K562 (cell line): Measurements from ENCODE around the gene TXNRD2. TPM values are rescaled to one million over a fixed set of nuclear protein-coding genes. Genes with fewer than 3 reads are reported as not detected.
"Not testable (repeated sequence)": the region's sequence is repeated elsewhere in the genome, so short reads cannot be mapped to it uniquely, and the experiment has no call there.

Source experiments
- ATAC-seq: fragments of 200-7000 bp; cut with Tn5 transposase; 3 replicates; pipeline ENCODE4 v1.9.1; 2020; ENCODE audit warnings: moderate library complexity
- BruUV-seq: library from RNA; stranded (reverse); fragments of 400-500 nt; replicated peaks from 2 replicates; lab custom pipeline; 2021; lab: Mats Ljungman, UMichigan
- CTCF ChIA-PET: fragments of 300-600 bp; formaldehyde crosslinking; extraction: SDS; loops from one replicate; lab custom pipeline; 2021; ENCODE audit warnings: low intra/inter-chr PET ratio; lab: Yijun Ruan, JAX
- POLR2A ChIA-PET: fragments of 300-600, 350-650 bp; sonication (Branson Sonifier 250); formaldehyde crosslinking; extraction: SDS; loops from one replicate; lab custom pipeline; 2021; ENCODE audit warnings: antibody characterized with exemption, inconsistent platforms; lab: Yijun Ruan, JAX
- DNase-seq, 4 experiments: peaks; one replicate each; pipeline versions ENCODE4 v3.0.0 to v3.0.0-alpha.2; 2011 to 2018; ENCODE audit warnings: low spot score in 3 of 4, mixed read lengths in 3 of 4; ENCODE audit errors: extremely low read depth in 1 of 4
- FAIRE-seq: peaks from 2 replicates; lab custom pipeline; 2011; peaks lifted over from hg19 to GRCh38; lab: Jason Lieb, UNC
- H2AFZ ChIP-seq: 2 replicates; pipeline ENCODE4 v1.6.0; 2011; ENCODE audit warnings: low read depth, low read length, control low read depth, inconsistent platforms
- H3K27ac ChIP-seq: fragments of 200-600 bp; 3 replicates; pipeline ENCODE4 v1.8.0; 2011; ENCODE audit warnings: low read depth, mild to moderate bottlenecking, control low read depth, inconsistent platforms, low read length, moderate library complexity, mixed read lengths; ENCODE audit errors: extremely low read depth
- H3K27me3 ChIP-seq, 2 experiments: fragments of 300-600 bp in 1 of 2; 2 replicates in 1 of 2; 3 replicates in 1 of 2; pipeline versions ENCODE4 v1.6.0 to v1.8.0; 2011; ENCODE audit warnings: inconsistent platforms in 2 of 2, low read length in 2 of 2, mild to moderate bottlenecking in 1 of 2, mixed read lengths in 1 of 2, moderate library complexity in 1 of 2; ENCODE audit not compliant: control insufficient read depth in 2 of 2, insufficient read depth in 2 of 2
- H3K36me3 ChIP-seq: fragments of 300-600 bp; 3 replicates; pipeline ENCODE4 v1.8.0; 2011; ENCODE audit warnings: mild to moderate bottlenecking, low read length, inconsistent platforms; ENCODE audit not compliant: control insufficient read depth, insufficient read depth
- H3K4me1 ChIP-seq, 2 experiments: fragments of 200-600 bp in 1 of 2; replicated peaks in 1 of 2; 2 replicates in 1 of 2; 3 replicates in 1 of 2; pipeline versions ENCODE4 v1.5.1 to v1.8.0; 2011; ENCODE audit warnings: inconsistent platforms in 2 of 2, low read length in 2 of 2, mild to moderate bottlenecking in 1 of 2, mixed read lengths in 1 of 2, moderate library complexity in 1 of 2; ENCODE audit not compliant: control insufficient read depth in 2 of 2, insufficient read depth in 2 of 2
- H3K4me2 ChIP-seq: 2 replicates; pipeline ENCODE4 v1.6.1; 2011; ENCODE audit warnings: low read length, control low read depth, inconsistent platforms, mixed read lengths; ENCODE audit not compliant: insufficient read depth
- H3K4me3 ChIP-seq: fragments of 200-600 bp; sonication (generic), shearing (Covaris generic); 2 replicates; pipeline ENCODE4 v1.5.1; 2016; ENCODE audit warnings: control low read depth, inconsistent platforms
- H3K79me2 ChIP-seq: fragments of 200-600 bp; 3 replicates; pipeline ENCODE4 v1.8.0; 2011; ENCODE audit warnings: low read length, inconsistent platforms; ENCODE audit not compliant: control insufficient read depth, insufficient read depth
- H3K9ac ChIP-seq, 2 experiments: 2 replicates each; pipeline versions ENCODE4 v1.6.0 to v1.6.1; 2011; ENCODE audit warnings: low read depth in 2 of 2, low read length in 2 of 2, control low read depth in 1 of 2, inconsistent platforms in 1 of 2, mild to moderate bottlenecking in 1 of 2, mixed read lengths in 1 of 2; ENCODE audit not compliant: insufficient read depth in 1 of 2
- H3K9me1 ChIP-seq: one replicate; pipeline ENCODE4 v1.6.0; 2011; ENCODE audit warnings: inconsistent platforms, mild to moderate bottlenecking, low read length, moderate library complexity; ENCODE audit not compliant: control insufficient read depth, insufficient read depth
- H3K9me3 ChIP-seq: replicated peaks from 2 replicates; pipeline ENCODE4 v1.5.1; 2011; ENCODE audit warnings: low read depth, low read length, inconsistent platforms; ENCODE audit not compliant: control insufficient read depth, insufficient read depth
- H4K20me1 ChIP-seq: replicated peaks from 2 replicates; pipeline ENCODE4 v1.6.1; 2011; ENCODE audit warnings: low read length, inconsistent platforms, mixed read lengths; ENCODE audit not compliant: control insufficient read depth, insufficient read depth
- KDM2B ChIP-seq: fragments of 250-450 bp; sonication (Bioruptor Pico); IDR thresholded peaks from 2 replicates; pipeline ENCODE4 v1.8.0; 2021; ENCODE audit warnings: mild to moderate bottlenecking, moderate library complexity
- SNRNP70 ChIP-seq: fragments of 200-400 bp; formaldehyde crosslinking; optimal IDR thresholded peaks from 2 replicates; pipeline ENCODE3; 2017; ENCODE audit warnings: low read depth, low read length
- SRSF7 ChIP-seq: fragments of 200-400 bp; formaldehyde crosslinking; optimal IDR thresholded peaks from 2 replicates; pipeline ENCODE3; 2017; ENCODE audit warnings: mild to moderate bottlenecking, low read depth, low read length
- TGIF2 ChIP-seq: sonication (generic); formaldehyde crosslinking; IDR thresholded peaks from 2 replicates; pipeline ENCODE4 v1.8.1; 2022; ENCODE audit warnings: mild to moderate bottlenecking, missing genetic modification reagents, moderate library complexity
- ZNF12 ChIP-seq: sonication (generic); formaldehyde crosslinking; IDR thresholded peaks from 2 replicates; pipeline ENCODE4 v1.4.0; 2020; ENCODE audit warnings: mild to moderate bottlenecking, missing genetic modification reagents
- ZNF644 ChIP-seq: fragments of 200-800 bp; sonication (Bioruptor generic); IDR thresholded peaks from 2 replicates; pipeline ENCODE4 v1.6.1; 2016; ENCODE audit warnings: low read depth, missing genetic modification characterization, missing compliant biosample characterization
- WGBS: fragments of 100-300 bp; shearing (Covaris generic); methylation state at CpG from one replicate; pipeline ENCODE4 v1.1.6; 2016; ENCODE audit warnings: low coverage, mixed read lengths; ENCODE audit not compliant: insufficient coverage; ENCODE audit errors: missing lambda C conversion rate; 5-methylcytosine and 5-hydroxymethylcytosine counted together
- in situ Hi-C: fragments of 300-500 bp; cut with MboI; formaldehyde crosslinking; loops from 4 replicates; pipeline ENCODE4 v1.15.0; 2018; ENCODE audit warnings: inconsistent platforms, mixed read lengths
- intact Hi-C: fragments of 100-400 bp; cut with micrococcal nuclease; formaldehyde crosslinking; loops from 2 replicates; pipeline ENCODE4 v1.14.2; 2022
- polyA plus RNA-seq, 8 experiments: library from polyadenylated mRNA; depleted of rRNA in 4 of 8; stranded (reverse) in 5 of 8; unstranded in 3 of 8; fragments of >200 nt; fragmentation: Nextera tagmentation in 2 of 8; fragmentation: Illumina TruSeq in 1 of 8; extraction: Ambion mirVana in 2 of 8; extraction: Trizol in 1 of 8; gene quantifications; 2 replicates each; pipeline versions ENCODE4 v1.2.1 to v1.2.3, GENCODE V29; 2011 to 2014; ENCODE audit warnings: inconsistent platforms in 1 of 8, missing spikeins in 1 of 8
- total RNA-seq, 7 experiments: library from RNA; depleted of rRNA in 6 of 7; stranded (reverse); fragments of >200 nt in 6 of 7; fragmentation: Illumina TruSeq in 2 of 7; extraction: Trizol in 2 of 7; gene quantifications; 2 replicates each; pipeline versions ENCODE4 v1.2.1 to v1.2.3, GENCODE V29; 2011 to 2021; ENCODE audit warnings: low replicate concordance in 1 of 7
- TF ChIP-seq, protein P1 (sequence below): fragments of 250-450 bp; sonication (Bioruptor Pico); IDR thresholded peaks from 2 replicates; pipeline ENCODE4 v1.5.0; 2021; ENCODE audit warnings: mild to moderate bottlenecking, borderline replicate concordance
- TF ChIP-seq, protein P2 (sequence below), 2 experiments: fragments of 150-350 bp in 1 of 2; IDR thresholded peaks; 2 replicates each; pipeline ENCODE4 v1.6.1; 2012 to 2016; ENCODE audit warnings: low read depth in 2 of 2, low read length in 2 of 2, mild to moderate bottlenecking in 1 of 2, moderate library complexity in 1 of 2

Gene TXNRD2
- total and polyA plus RNA-seq, 9 of the 15 experiments (the other 6 are each of a cell fraction or from before 2014, with no cell fraction given) = 3.3 to 80.2 (median 49.4) TPM

DNA sequence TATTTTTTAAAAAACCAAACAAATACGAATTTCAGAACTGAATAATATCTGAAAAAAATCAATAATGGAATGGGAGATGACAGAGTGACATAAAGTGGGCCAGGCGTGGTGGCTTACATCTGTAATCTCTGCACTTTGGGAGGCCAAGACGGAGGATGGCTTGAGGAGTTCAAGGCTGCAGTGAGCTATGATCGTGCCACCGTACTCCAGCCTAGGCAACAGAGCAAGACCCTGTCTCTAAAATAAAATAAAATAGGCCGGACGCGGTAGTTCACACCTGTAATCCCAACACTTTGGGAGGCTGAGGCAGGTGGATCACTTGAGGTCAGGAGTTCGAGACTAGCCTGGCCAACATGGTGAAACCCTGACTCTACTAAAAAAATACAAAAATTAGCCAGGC is 108.3 kb downstream of the TXNRD2 start:
- H3K4me1 ChIP-seq, FAIRE-seq, H4K20me1 ChIP-seq, in situ Hi-C loops, H3K9me3 ChIP-seq, DNase-seq, H3K9ac ChIP-seq, H2AFZ ChIP-seq, H3K36me3 ChIP-seq, H3K4me2 ChIP-seq, intact Hi-C loops, H3K4me3 ChIP-seq, ATAC-seq, CTCF ChIA-PET, BruUV-seq, H3K27me3 ChIP-seq, H3K27ac ChIP-seq, H3K9me1 ChIP-seq, H3K79me2 ChIP-seq: not testable (repeated sequence)
- 84% methylated on average over 9 of the region's 9 CpGs for WGBS
- POLR2A ChIA-PET = interaction anchor here (0.7 to 16.0 kb wide), 11 partner anchors 9 to 68 kb away, joined by 3 to 247 read pairs (median 6); partner anchors contain the start of genes GNB1L and RTL10
- TF ChIP-seq TGIF2 (0 out of 2 replicates have a peak, but pooled peaks have one; percentile 64), SNRNP70 (peak; percentile 74), ZNF12 (peak; percentile 45; the same call in 1 of the 2 replicates), ZNF644 (tag) (peak; percentile 45; the same call in 1 of the 2 replicates)

DNA sequence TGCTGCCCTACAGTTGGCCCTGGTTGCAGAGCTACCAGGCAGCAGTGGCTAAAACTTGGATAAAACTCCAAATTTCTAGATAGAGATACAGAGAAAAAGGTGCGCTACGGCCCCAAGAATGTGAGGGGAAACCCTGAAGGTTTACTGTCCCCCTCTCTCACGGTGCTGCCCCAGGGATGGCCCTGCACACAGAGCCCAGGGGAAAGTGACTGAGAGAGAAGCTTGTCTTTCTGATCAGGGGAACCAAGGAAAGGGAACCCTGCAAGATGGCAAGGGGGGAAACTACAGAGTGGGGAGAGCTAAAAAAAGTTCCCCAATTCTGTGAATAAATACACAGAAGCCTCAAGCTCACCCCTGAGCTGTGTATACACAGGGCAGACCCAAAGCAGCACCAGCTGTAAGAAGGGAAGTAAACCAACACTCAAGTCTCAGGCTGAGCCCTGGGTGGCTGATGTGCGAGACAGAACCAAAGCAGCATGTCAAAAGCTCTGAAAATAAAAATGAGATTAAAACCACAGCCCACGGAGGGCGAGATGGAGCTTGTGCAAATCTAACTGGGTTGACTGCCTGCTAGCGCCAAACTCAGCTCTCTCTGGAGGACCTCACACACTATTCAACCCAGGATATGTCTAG is 109.0 kb downstream of the TXNRD2 start:
- ATAC-seq (peak; percentile 57), FAIRE-seq (no peak), DNase-seq (no peak)
- 61% methylated on average over 7 of the region's 7 CpGs for WGBS
- Histone ChIP-seq H3K27ac (no peak overlapping the region), H3K27me3 (no peaks in the 10 kb centered on the region), H3K79me2 (no peaks in the 10 kb centered on the region), H3K4me1 (peaks cover 0 to 8% of the 10 kb centered on the region in 2 experiments; a peak in 3 of 5 replicates), H3K9me1 (no peaks in the 10 kb centered on the region), H4K20me1 (no peaks in the 10 kb centered on the region), H3K9me3 (no peaks in the 10 kb centered on the region), H2AFZ (no peak overlapping the region), H3K36me3 (no peaks in the 10 kb centered on the region), H3K4me3 (no peak overlapping the region), H3K4me2 (no peak overlapping the region), H3K9ac (peak overlapping the region in 1 of 2 experiments; percentile 0; a peak in 1 of 4 replicates)
- POLR2A ChIA-PET = interaction anchor here (0.6 to 16.0 kb wide), 15 partner anchors 8 to 188 kb away, joined by 3 to 247 read pairs (median 4); partner anchors contain the start of genes GNB1L, RTL10 and TANGO2
- intact Hi-C loops (no loop called here), in situ Hi-C loops (no loop called here)
- CTCF ChIA-PET = no interaction called here
- no TSS peak for BruUV-seq
- TF ChIP-seq, protein P1, sequence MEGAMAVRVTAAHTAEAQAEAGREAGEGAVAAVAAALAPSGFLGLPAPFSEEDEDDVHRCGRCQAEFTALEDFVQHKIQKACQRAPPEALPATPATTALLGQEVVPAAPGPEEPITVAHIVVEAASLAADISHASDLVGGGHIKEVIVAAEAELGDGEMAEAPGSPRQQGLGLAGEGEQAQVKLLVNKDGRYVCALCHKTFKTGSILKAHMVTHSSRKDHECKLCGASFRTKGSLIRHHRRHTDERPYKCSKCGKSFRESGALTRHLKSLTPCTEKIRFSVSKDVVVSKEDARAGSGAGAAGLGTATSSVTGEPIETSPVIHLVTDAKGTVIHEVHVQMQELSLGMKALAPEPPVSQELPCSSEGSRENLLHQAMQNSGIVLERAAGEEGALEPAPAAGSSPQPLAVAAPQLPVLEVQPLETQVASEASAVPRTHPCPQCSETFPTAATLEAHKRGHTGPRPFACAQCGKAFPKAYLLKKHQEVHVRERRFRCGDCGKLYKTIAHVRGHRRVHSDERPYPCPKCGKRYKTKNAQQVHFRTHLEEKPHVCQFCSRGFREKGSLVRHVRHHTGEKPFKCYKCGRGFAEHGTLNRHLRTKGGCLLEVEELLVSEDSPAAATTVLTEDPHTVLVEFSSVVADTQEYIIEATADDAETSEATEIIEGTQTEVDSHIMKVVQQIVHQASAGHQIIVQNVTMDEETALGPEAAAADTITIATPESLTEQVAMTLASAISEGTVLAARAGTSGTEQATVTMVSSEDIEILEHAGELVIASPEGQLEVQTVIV = no peak
- TF ChIP-seq SRSF7 (no peak), KDM2B (0 out of 2 replicates have a peak, but pooled peaks have one; percentile 23)
- TF ChIP-seq, protein P2, sequence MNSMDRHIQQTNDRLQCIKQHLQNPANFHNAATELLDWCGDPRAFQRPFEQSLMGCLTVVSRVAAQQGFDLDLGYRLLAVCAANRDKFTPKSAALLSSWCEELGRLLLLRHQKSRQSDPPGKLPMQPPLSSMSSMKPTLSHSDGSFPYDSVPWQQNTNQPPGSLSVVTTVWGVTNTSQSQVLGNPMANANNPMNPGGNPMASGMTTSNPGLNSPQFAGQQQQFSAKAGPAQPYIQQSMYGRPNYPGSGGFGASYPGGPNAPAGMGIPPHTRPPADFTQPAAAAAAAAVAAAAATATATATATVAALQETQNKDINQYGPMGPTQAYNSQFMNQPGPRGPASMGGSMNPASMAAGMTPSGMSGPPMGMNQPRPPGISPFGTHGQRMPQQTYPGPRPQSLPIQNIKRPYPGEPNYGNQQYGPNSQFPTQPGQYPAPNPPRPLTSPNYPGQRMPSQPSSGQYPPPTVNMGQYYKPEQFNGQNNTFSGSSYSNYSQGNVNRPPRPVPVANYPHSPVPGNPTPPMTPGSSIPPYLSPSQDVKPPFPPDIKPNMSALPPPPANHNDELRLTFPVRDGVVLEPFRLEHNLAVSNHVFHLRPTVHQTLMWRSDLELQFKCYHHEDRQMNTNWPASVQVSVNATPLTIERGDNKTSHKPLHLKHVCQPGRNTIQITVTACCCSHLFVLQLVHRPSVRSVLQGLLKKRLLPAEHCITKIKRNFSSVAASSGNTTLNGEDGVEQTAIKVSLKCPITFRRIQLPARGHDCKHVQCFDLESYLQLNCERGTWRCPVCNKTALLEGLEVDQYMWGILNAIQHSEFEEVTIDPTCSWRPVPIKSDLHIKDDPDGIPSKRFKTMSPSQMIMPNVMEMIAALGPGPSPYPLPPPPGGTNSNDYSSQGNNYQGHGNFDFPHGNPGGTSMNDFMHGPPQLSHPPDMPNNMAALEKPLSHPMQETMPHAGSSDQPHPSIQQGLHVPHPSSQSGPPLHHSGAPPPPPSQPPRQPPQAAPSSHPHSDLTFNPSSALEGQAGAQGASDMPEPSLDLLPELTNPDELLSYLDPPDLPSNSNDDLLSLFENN (IDR thresholded peaks at IDR 0.05; ENCODE audit: low read depth in 2 of 2, low read length in 2 of 2) = no peak
